RWPE1 (cell line): ENCODE measurements around the gene RASA3.

Source experiments
- CTCF ChIA-PET: fragments of 350-600 bp; sonication (Branson Sonifier 250); formaldehyde crosslinking; extraction: SDS; loops from one replicate; lab custom pipeline; 2021; lab: Yijun Ruan, JAX
- POLR2A ChIA-PET: fragments of 400-600 bp; formaldehyde crosslinking; extraction: SDS; loops from one replicate; lab custom pipeline; 2020; ENCODE audit warnings: antibody characterized with exemption; ENCODE audit not compliant: low non-redundant PET; lab: Yijun Ruan, JAX
- DNase-seq: peaks from one replicate; pipeline ENCODE4 v3.0.0; 2012; ENCODE audit warnings: low spot score
- H3K27ac ChIP-seq: fragments of 450-650 bp; 2 replicates; pipeline ENCODE4 v1.5.1; 2017
- CTCF ChIP-seq: fragments of 450-650 bp; conservative IDR thresholded peaks from 2 replicates; pipeline ENCODE4 v1.5.1; 2017; ENCODE audit warnings: low read depth, mild to moderate bottlenecking

The RASA3 gene

GRCh38 chr13:114061744-114062143 lies 70.7 kb downstream of the RASA3 start:
- CTCF ChIA-PET, result interaction anchor here (0.6 to 0.7 kb wide), 2 partner anchors 70 to 486 kb away, joined by 3 to 8 read pairs; no protein-coding TSS in a partner anchor
- TF ChIP-seq CTCF, result no peak
- no peak for DNase-seq
- peak overlapping the region; percentile 100 for H3K27ac ChIP-seq
- POLR2A ChIA-PET, result no interaction called here

- ChIA-PET CTCF (interaction anchor here (0.7 kb wide), 1 partner anchor 486 kb away, joined by 3 read pairs; no protein-coding TSS in a partner anchor), POLR2A (no interaction called here)
- TF ChIP-seq CTCF, result no peak
- H3K27ac ChIP-seq, result peak overlapping the region; percentile 100
- no peak for DNase-seq
These were observed 71.4 kb downstream of the RASA3 start for GRCh38 chr13:114061047-114061446.

- TF ChIP-seq CTCF, result no peak
- peak overlapping the region; percentile 100 for H3K27ac ChIP-seq
These were observed 72.2 kb downstream of the RASA3 start for GRCh38 chr13:114059946-114060860.

GRCh38 chr13:114059428-114059827 lies 73.0 kb downstream of the RASA3 start:
- ChIA-PET POLR2A (no interaction called here), CTCF (no interaction called here)
- DNase-seq, result no peak
- no peak for TF ChIP-seq CTCF
- peak overlapping the region; percentile 100 for H3K27ac ChIP-seq

More at GRCh38 chr13:114059946-114060860, 72.2 kb downstream of the RASA3 start:
- DNase-seq, result no peak
- ChIA-PET CTCF (no interaction called here), POLR2A (no interaction called here)

GRCh38 chr13:114058051-114058867 lies 74.2 kb downstream of the RASA3 start:
- POLR2A ChIA-PET, result no interaction called here
- peak overlapping the region; percentile 100 for H3K27ac ChIP-seq
- TF ChIP-seq CTCF, result no peak
- CTCF ChIA-PET, result no interaction called here
- no peak for DNase-seq
